HG03196 (cell line): ENCODE measurements around the gene ADAMTS17.
"Not testable (repeated sequence)": the region's sequence is repeated elsewhere in the genome, so short reads cannot be mapped to it uniquely, and the experiment has no call there.

ENCODE experiments used
- ATAC-seq: cut with Tn5 transposase; IDR thresholded peaks from one replicate; pipeline ENCODE4 v1.9.1; 2021; ENCODE audit not compliant: unreplicated experiment

Gene ADAMTS17

GRCh38 chr15:100341239-100341749, 481 bp downstream of the ADAMTS17 start:
- ATAC-seq, result no peak

- ATAC-seq, result no peak
Measured at GRCh38 chr15:100340721-100341238, 995 bp downstream of the ADAMTS17 start.

GRCh38 chr15:100339999-100340398, 1.8 kb downstream of the ADAMTS17 start:
- no peak for ATAC-seq

GRCh38 chr15:100339451-100339850, 2.3 kb downstream of the ADAMTS17 start:
- not testable (repeated sequence) for ATAC-seq

GRCh38 chr15:100338971-100339444, 2.8 kb downstream of the ADAMTS17 start:
- ATAC-seq, result no peak

- no peak for ATAC-seq
Measured at GRCh38 chr15:100338247-100338646, 3.5 kb downstream of the ADAMTS17 start.

- ATAC-seq, result no peak
Measured at GRCh38 chr15:100337096-100338044, 4.4 kb downstream of the ADAMTS17 start.

- no peak for ATAC-seq
Measured at GRCh38 chr15:100336061-100336460, 5.7 kb downstream of the ADAMTS17 start.

GRCh38 chr15:100335335-100335999, 6.3 kb downstream of the ADAMTS17 start:
- no peak for ATAC-seq

GRCh38 chr15:100334905-100335304, 6.9 kb downstream of the ADAMTS17 start:
- no peak for ATAC-seq

GRCh38 chr15:100334456-100334855, 7.3 kb downstream of the ADAMTS17 start:
- no peak for ATAC-seq

GRCh38 chr15:100334015-100334414, 7.8 kb downstream of the ADAMTS17 start:
- no peak for ATAC-seq

- no peak for ATAC-seq
Measured at GRCh38 chr15:100333236-100333635, 8.5 kb downstream of the ADAMTS17 start.

- no peak for ATAC-seq
Measured at GRCh38 chr15:100332721-100333120, 9.1 kb downstream of the ADAMTS17 start.

- no peak for ATAC-seq
Measured at GRCh38 chr15:100332231-100332630, 9.5 kb downstream of the ADAMTS17 start.

- no peak for ATAC-seq
Measured at GRCh38 chr15:100330629-100331215, 11.1 kb downstream of the ADAMTS17 start.

GRCh38 chr15:100330221-100330620, 11.6 kb downstream of the ADAMTS17 start:
- no peak for ATAC-seq

GRCh38 chr15:100328796-100329195, 13.0 kb downstream of the ADAMTS17 start:
- ATAC-seq, result no peak

GRCh38 chr15:100318880-100319279, 22.9 kb downstream of the ADAMTS17 start:
- ATAC-seq, result no peak

- no peak for ATAC-seq
Measured at GRCh38 chr15:100314809-100315400, 26.9 kb downstream of the ADAMTS17 start.
